ENCODE measurements around the gene LRRC10B.

DNA sequence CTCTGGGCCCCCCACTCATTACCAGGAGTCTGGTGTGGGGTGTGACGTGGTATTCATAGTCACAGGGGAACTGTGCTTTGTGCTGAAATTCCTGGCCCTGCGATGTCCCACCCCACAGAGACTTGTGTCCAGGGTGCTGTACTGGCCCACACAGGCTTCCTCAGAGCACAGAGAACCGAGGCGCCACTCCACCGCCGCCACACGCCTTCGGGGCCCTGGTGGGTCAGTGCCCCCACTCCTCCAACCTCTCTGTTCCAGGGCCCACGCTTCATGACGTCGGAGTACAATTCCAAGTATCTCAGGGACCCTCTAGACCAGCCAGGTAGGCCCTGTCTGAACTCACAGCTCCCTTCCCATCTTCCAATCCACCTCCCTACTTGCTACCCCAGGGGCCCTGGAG is 23.5 kb upstream of the LRRC10B start:
- TF ChIP-seq POLR2A (IDR thresholded peaks at IDR 0.05) = no peak
- TF ChIP-seq, protein P1, sequence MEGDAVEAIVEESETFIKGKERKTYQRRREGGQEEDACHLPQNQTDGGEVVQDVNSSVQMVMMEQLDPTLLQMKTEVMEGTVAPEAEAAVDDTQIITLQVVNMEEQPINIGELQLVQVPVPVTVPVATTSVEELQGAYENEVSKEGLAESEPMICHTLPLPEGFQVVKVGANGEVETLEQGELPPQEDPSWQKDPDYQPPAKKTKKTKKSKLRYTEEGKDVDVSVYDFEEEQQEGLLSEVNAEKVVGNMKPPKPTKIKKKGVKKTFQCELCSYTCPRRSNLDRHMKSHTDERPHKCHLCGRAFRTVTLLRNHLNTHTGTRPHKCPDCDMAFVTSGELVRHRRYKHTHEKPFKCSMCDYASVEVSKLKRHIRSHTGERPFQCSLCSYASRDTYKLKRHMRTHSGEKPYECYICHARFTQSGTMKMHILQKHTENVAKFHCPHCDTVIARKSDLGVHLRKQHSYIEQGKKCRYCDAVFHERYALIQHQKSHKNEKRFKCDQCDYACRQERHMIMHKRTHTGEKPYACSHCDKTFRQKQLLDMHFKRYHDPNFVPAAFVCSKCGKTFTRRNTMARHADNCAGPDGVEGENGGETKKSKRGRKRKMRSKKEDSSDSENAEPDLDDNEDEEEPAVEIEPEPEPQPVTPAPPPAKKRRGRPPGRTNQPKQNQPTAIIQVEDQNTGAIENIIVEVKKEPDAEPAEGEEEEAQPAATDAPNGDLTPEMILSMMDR (IDR thresholded peaks at IDR 0.05) = no peak

Data from lower leg skin (tissue), 3 donors.